Gastroesophageal sphincter (tissue), 3 donors: ENCODE results near the gene KRTAP10-12.

Experiments
- EP300 ChIP-seq: sonication (generic); formaldehyde crosslinking; IDR thresholded peaks from one replicate; pipeline ENCODE4 v1.6.1; 2017; ENCODE audit warnings: antibody characterized with exemption, mild to moderate bottlenecking
- POLR2A ChIP-seq, 2 donors: fragments of 450-650 bp; IDR thresholded peaks; one replicate each; pipeline ENCODE4 v1.6.1; 2017; ENCODE audit warnings: antibody characterized with exemption in 2 of 2, mild to moderate bottlenecking in 2 of 2, moderate library complexity in 1 of 2
- POLR2AphosphoS5 ChIP-seq: sonication (generic); formaldehyde crosslinking; IDR thresholded peaks from one replicate; pipeline ENCODE4 v1.6.1; 2017; ENCODE audit warnings: antibody characterized with exemption
- TF ChIP-seq, protein P1 (sequence below), 4 experiments: fragments of 200-600 bp in 2 of 4; fragments of 450-650 bp in 2 of 4; sonication (generic) in 1 of 4; IDR thresholded peaks; one replicate each; pipeline ENCODE4 v1.5.1; 2017 to 2019; ENCODE audit warnings: antibody characterized with exemption in 4 of 4, mild to moderate bottlenecking in 2 of 4, moderate library complexity in 2 of 4

DNA sequence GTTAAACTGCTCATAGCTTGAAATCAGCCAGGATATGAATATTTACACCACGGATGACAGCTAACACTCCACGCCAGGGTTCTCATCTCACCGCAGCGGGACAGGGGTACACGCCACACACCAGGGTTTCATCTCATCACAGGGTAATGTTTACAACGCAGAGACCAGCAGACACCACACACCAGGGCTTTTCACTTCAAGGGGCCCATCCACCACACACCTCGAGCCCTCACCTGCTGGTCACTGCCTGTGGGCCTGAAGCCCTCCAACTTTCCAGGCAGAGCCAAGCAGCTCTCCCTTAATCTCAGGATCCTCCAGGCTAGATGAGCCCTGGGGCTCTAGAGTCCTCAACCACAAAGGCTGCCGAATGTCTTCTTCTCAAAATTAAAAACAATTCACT lies 1.3 kb upstream of the KRTAP10-12 start:
- TF ChIP-seq POLR2A (IDR thresholded peaks at IDR 0.05) (no peak), POLR2AphosphoS5 (no peak), EP300 (no peak)
- TF ChIP-seq, protein P1, sequence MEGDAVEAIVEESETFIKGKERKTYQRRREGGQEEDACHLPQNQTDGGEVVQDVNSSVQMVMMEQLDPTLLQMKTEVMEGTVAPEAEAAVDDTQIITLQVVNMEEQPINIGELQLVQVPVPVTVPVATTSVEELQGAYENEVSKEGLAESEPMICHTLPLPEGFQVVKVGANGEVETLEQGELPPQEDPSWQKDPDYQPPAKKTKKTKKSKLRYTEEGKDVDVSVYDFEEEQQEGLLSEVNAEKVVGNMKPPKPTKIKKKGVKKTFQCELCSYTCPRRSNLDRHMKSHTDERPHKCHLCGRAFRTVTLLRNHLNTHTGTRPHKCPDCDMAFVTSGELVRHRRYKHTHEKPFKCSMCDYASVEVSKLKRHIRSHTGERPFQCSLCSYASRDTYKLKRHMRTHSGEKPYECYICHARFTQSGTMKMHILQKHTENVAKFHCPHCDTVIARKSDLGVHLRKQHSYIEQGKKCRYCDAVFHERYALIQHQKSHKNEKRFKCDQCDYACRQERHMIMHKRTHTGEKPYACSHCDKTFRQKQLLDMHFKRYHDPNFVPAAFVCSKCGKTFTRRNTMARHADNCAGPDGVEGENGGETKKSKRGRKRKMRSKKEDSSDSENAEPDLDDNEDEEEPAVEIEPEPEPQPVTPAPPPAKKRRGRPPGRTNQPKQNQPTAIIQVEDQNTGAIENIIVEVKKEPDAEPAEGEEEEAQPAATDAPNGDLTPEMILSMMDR (IDR thresholded peaks at IDR 0.05), result no peak
